Stimulated activated naive CD4-positive, alpha-beta T cell (primary cell): Measurements from ENCODE around the gene CNFN.

Source experiments
- DNase-seq, 6 experiments: peaks; one replicate each; lab custom pipeline; 2025; lab: John Stamatoyannopoulos, UW

Gene CNFN

GRCh38 chr19:42409477-42409876, 19.4 kb upstream of the CNFN start:
- DNase-seq: no peak

- no peak for DNase-seq
Observed at GRCh38 chr19:42407816-42408175, 17.7 kb upstream of the CNFN start.

GRCh38 chr19:42407085-42407815, 17.2 kb upstream of the CNFN start:
- no peak for DNase-seq

- DNase-seq: no peak
Observed at GRCh38 chr19:42406111-42406510, 16.0 kb upstream of the CNFN start.

- no peak for DNase-seq
Observed at GRCh38 chr19:42403586-42403985, 13.5 kb upstream of the CNFN start.

- no peak for DNase-seq
Observed at GRCh38 chr19:42402376-42403116, 12.4 kb upstream of the CNFN start.

GRCh38 chr19:42401365-42402303, 11.5 kb upstream of the CNFN start:
- DNase-seq: peak; percentile 25 to 74 (median 63)

GRCh38 chr19:42400404-42400803, 10.3 kb upstream of the CNFN start:
- no peak for DNase-seq

- no peak for DNase-seq
Observed at GRCh38 chr19:42397263-42398166, 7.4 kb upstream of the CNFN start.

GRCh38 chr19:42396381-42397262, 6.5 kb upstream of the CNFN start:
- DNase-seq: peak; percentile 65 to 89 (median 80)

- DNase-seq: no peak
Observed at GRCh38 chr19:42394751-42395150, 4.7 kb upstream of the CNFN start.

GRCh38 chr19:42392165-42392564, 2.1 kb upstream of the CNFN start:
- DNase-seq: no peak

- no peak for DNase-seq
Observed at GRCh38 chr19:42388851-42389489, 1.1 kb downstream of the CNFN start.

GRCh38 chr19:42386974-42387707, 3.0 kb downstream of the CNFN start:
- DNase-seq: peak; percentile 35 to 69 (median 61)

GRCh38 chr19:42380155-42380554, 9.9 kb downstream of the CNFN start:
- no peak for DNase-seq

GRCh38 chr19:42378225-42379215, 11.6 kb downstream of the CNFN start:
- DNase-seq: no peak

- no peak for DNase-seq
Observed at GRCh38 chr19:42376177-42376555, 13.9 kb downstream of the CNFN start.
